HG03565 (cell line): ENCODE results near the gene BOC.
"Not testable (repeated sequence)": the region's sequence is repeated elsewhere in the genome, so short reads cannot be mapped to it uniquely, and the experiment has no call there.

Experiments used
- ATAC-seq: cut with Tn5 transposase; IDR thresholded peaks from one replicate; pipeline ENCODE4 v1.9.1; 2021; ENCODE audit warnings: mild to moderate bottlenecking, moderate library complexity; ENCODE audit not compliant: unreplicated experiment

BOC gene

GRCh38 chr3:113211330-113212149 is at the start of gene BOC:
Gene BOC, plus strand, starts transcription at chr3:113211557. Its CDS starts 38,246 bp downstream, at chr3:113249803.
- no peak for ATAC-seq

- no peak for ATAC-seq
These were observed 49.7 kb upstream of the BOC start for GRCh38 chr3:113161661-113162060.

GRCh38 chr3:113163152-113163551 is 48.2 kb upstream of the BOC start:
- ATAC-seq, result no peak

GRCh38 chr3:113165841-113166240 is 45.5 kb upstream of the BOC start:
- ATAC-seq, result no peak

GRCh38 chr3:113166357-113166718 is 45.0 kb upstream of the BOC start:
- ATAC-seq, result no peak

- no peak for ATAC-seq
These were observed 44.5 kb upstream of the BOC start for GRCh38 chr3:113166719-113167492.

GRCh38 chr3:113167825-113168801 is 43.2 kb upstream of the BOC start:
- ATAC-seq, result no peak

GRCh38 chr3:113169891-113170452 is 41.4 kb upstream of the BOC start:
- no peak for ATAC-seq

GRCh38 chr3:113170771-113171170 is 40.6 kb upstream of the BOC start:
- ATAC-seq, result no peak

- not testable (repeated sequence) for ATAC-seq
These were observed 39.6 kb upstream of the BOC start for GRCh38 chr3:113171675-113172300.

GRCh38 chr3:113173102-113173501 is 38.3 kb upstream of the BOC start:
- no peak for ATAC-seq

- no peak for ATAC-seq
These were observed 37.1 kb upstream of the BOC start for GRCh38 chr3:113174304-113174703.

- no peak for ATAC-seq
These were observed 36.4 kb upstream of the BOC start for GRCh38 chr3:113174801-113175485.

- no peak for ATAC-seq
These were observed 33.8 kb upstream of the BOC start for GRCh38 chr3:113177526-113177925.

- ATAC-seq, result no peak
These were observed 32.0 kb upstream of the BOC start for GRCh38 chr3:113179235-113179824.

- no peak for ATAC-seq
These were observed 27.4 kb upstream of the BOC start for GRCh38 chr3:113183748-113184661.

GRCh38 chr3:113185194-113185835 is 26.0 kb upstream of the BOC start:
- ATAC-seq, result no peak

- ATAC-seq, result no peak
These were observed 24.8 kb upstream of the BOC start for GRCh38 chr3:113186566-113186965.
